ENCODE results near the gene ELMO3. TPM values are rescaled to one million over a fixed set of nuclear protein-coding genes. Genes with fewer than 3 reads are reported as not detected.

Gene ELMO3
- total RNA-seq, 4 donors from 2014 or later: 30.1 to 35.9 (median 32.9) TPM

DNA sequence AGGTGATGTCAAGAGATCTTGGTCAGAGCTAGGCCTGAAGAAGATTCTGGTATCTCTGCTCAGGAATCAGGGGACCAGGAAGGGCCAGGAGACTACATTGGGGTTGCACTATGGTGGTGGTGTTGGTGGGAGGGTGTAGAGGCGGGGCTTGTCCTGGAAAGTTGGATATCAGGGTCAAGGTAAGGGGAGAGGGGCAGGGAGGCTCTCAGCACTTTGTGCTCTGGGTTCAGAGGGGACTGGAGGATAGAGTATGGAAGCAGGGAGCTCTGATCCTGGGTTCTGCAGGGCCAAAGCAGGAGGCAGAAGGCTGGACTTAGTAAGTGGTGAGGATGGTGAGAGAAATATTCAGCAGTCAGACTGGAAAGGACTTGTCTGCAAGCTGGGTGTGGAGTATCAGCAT lies 25.6 kb upstream of the ELMO3 start:
- H3K27ac ChIP-seq: peak overlapping the region; percentile 94 to 97 (median 94)
- peaks cover 0 to 12% (median 0%) of the 10 kb centered on the region in 3 donors for H3K36me3 ChIP-seq
- peak overlapping the region; percentile 37 to 69 (median 51) for H3K4me3 ChIP-seq
- H3K27me3 ChIP-seq: peaks cover 0 to 4% (median 0%) of the 10 kb centered on the region in 4 donors
- intact Hi-C loops (cut with DNase I): no loop called here
- no peak for TF ChIP-seq POLR2A (IDR thresholded peaks at IDR 0.05)
- TF ChIP-seq, protein P1, sequence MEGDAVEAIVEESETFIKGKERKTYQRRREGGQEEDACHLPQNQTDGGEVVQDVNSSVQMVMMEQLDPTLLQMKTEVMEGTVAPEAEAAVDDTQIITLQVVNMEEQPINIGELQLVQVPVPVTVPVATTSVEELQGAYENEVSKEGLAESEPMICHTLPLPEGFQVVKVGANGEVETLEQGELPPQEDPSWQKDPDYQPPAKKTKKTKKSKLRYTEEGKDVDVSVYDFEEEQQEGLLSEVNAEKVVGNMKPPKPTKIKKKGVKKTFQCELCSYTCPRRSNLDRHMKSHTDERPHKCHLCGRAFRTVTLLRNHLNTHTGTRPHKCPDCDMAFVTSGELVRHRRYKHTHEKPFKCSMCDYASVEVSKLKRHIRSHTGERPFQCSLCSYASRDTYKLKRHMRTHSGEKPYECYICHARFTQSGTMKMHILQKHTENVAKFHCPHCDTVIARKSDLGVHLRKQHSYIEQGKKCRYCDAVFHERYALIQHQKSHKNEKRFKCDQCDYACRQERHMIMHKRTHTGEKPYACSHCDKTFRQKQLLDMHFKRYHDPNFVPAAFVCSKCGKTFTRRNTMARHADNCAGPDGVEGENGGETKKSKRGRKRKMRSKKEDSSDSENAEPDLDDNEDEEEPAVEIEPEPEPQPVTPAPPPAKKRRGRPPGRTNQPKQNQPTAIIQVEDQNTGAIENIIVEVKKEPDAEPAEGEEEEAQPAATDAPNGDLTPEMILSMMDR (IDR thresholded peaks at IDR 0.05): no peak
- DNase-seq: no peak
- WGBS, 2 donors: 77 to 100% methylated on average over 1 of the region's 1 CpG
- H3K9me3 ChIP-seq: no peaks in the 10 kb centered on the region
- H3K4me1 ChIP-seq: peaks cover 56 to 98% (median 62%) of the 10 kb centered on the region in 3 donors

DNA sequence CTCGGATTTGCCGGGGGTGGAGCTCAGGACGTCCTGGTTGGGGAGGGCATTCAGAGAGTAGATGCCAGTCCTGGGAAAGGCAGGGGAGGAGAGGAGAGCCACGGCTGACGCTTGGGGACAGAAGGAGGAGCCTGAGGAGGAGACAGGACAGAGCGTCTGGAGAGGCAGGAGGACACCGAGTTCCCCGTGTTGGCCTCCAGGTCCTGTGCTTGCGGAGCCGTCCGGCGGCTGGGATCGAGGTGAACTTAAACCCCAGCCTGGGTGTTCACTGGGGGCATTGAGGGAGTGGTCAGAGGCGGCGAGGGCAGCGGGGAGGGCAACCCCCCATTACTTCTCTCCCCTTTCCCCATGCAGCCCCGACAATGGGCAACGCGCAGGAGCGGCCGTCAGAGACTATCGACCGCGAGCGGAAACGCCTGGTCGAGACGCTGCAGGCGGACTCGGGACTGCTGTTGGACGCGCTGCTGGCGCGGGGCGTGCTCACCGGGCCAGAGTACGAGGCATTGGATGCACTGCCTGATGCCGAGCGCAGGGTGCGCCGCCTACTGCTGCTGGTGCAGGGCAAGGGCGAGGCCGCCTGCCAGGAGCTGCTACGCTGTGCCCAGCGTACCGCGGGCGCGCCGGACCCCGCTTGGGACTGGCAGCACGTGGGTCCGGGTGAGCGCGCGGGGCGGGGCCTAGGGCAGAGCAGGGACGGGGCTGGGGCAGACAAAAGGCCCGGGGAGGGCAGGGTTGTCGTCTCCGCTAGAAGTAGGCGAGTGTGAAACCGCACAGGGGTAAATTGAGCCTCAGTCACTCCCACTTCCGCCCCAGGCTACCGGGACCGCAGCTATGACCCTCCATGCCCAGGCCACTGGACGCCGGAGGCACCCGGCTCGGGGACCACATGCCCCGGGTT lies 24.9 kb upstream of the ELMO3 start:
- Histone ChIP-seq H3K4me3 (peak overlapping the region; percentile 37 to 69 (median 51)), H3K4me1 (peaks cover 63 to 99% (median 66%) of the 10 kb centered on the region in 3 donors), H3K27ac (peak overlapping the region; percentile 94 to 97 (median 94)), H3K36me3 (peaks cover 0 to 12% (median 0%) of the 10 kb centered on the region in 3 donors), H3K27me3 (peaks cover 0 to 4% (median 0%) of the 10 kb centered on the region in 4 donors), H3K9me3 (no peaks in the 10 kb centered on the region)
- 0 to 3% methylated on average over 19 to 38 of the region's 71 CpGs for WGBS, 2 donors
- intact Hi-C loops (cut with DNase I): no loop called here
- TF ChIP-seq, protein P1 (IDR thresholded peaks at IDR 0.05): peak in 5 of 6 experiments; percentile 21 to 54 (median 36)
- peak in 3 of 4 donors; percentile 46 to 82 (median 70) for TF ChIP-seq POLR2A (IDR thresholded peaks at IDR 0.05)
- no peak for DNase-seq

DNA sequence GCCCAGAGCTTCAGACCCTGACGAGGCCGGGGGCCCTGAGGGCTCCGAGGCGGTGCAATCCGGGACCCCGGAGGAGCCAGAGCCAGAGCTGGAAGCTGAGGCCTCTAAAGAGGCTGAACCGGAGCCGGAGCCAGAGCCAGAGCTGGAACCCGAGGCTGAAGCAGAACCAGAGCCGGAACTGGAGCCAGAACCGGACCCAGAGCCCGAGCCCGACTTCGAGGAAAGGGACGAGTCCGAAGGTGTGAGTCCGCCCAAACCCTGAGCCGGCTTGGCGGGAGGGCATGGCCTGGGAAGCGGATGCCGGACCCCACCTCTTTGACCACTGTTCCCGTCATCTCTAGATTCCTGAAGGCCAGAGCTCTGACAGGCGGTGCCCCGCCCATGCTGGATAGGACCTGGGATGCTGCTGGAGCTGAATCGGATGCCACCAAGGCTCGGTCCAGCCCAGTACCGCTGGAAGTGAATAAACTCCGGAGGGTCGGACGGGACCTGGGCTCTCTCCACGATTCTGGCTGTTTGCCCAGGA lies 24.2 kb upstream of the ELMO3 start:
- peaks cover 60 to 99% (median 66%) of the 10 kb centered on the region in 3 donors for H3K4me1 ChIP-seq
- DNase-seq: no peak
- H3K4me3 ChIP-seq: peak overlapping the region; percentile 37 to 69 (median 51)
- 31 to 55% methylated on average over 8 to 12 of the region's 31 CpGs for WGBS, 2 donors
- peak overlapping the region; percentile 94 to 97 (median 94) for H3K27ac ChIP-seq
- H3K9me3 ChIP-seq: no peaks in the 10 kb centered on the region
- H3K36me3 ChIP-seq: peaks cover 0 to 12% (median 0%) of the 10 kb centered on the region in 3 donors
- TF ChIP-seq, protein P1 (IDR thresholded peaks at IDR 0.05): no peak
- TF ChIP-seq POLR2A (IDR thresholded peaks at IDR 0.05): no peak
- intact Hi-C loops (cut with DNase I): no loop called here
- peaks cover 0 to 4% (median 0%) of the 10 kb centered on the region in 4 donors for H3K27me3 ChIP-seq

DNA sequence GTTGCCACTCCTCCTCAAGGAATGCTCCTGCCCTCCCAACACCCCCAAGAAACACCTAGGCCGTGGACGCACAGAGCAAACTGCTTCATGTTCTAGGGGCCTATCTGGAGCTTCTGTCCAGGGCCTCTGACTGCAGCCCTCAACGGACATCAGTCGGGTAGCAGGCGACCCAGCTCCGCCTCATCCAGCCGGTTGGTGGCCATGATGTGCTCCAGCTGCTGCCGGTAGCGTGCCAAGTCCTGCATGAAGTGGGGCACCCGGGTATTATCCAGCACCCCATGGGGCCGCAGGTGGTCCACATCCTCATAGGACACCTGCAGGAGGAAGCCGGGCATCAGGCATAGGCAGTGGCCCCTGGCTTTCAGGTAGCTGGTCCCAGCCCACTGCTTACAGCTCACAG lies 22.3 kb upstream of the ELMO3 start:
- no peak overlapping the region for H3K27ac ChIP-seq
- H3K27me3 ChIP-seq: no peaks in the 10 kb centered on the region
- DNase-seq: no peak
- H3K4me3 ChIP-seq: no peak overlapping the region
- intact Hi-C loops (cut with DNase I): no loop called here
- 66 to 77% methylated on average over 5 to 8 of the region's 12 CpGs for WGBS, 2 donors
- H3K4me1 ChIP-seq: peaks cover 48 to 99% (median 60%) of the 10 kb centered on the region in 3 donors
- TF ChIP-seq POLR2A (IDR thresholded peaks at IDR 0.05): no peak
- TF ChIP-seq, protein P1 (IDR thresholded peaks at IDR 0.05): no peak
- H3K36me3 ChIP-seq: peaks cover 0 to 12% (median 0%) of the 10 kb centered on the region in 3 donors
- no peaks in the 10 kb centered on the region for H3K9me3 ChIP-seq

Measured in esophagus squamous epithelium (tissue), 5 donors.